GM12874 (cell line): ENCODE measurements around the gene RBM10.

Experiments used
- TF ChIP-seq, protein P1 (sequence below): IDR thresholded peaks from 2 replicates; pipeline ENCODE4 v1.5.1; 2011; ENCODE audit warnings: low read depth, mild to moderate bottlenecking, control low read depth, low read length, moderate library complexity; ENCODE audit not compliant: insufficient read depth

Gene RBM10

GRCh38 chrX:47177079-47177478, 32.1 kb downstream of the RBM10 start:
- TF ChIP-seq, protein P1, sequence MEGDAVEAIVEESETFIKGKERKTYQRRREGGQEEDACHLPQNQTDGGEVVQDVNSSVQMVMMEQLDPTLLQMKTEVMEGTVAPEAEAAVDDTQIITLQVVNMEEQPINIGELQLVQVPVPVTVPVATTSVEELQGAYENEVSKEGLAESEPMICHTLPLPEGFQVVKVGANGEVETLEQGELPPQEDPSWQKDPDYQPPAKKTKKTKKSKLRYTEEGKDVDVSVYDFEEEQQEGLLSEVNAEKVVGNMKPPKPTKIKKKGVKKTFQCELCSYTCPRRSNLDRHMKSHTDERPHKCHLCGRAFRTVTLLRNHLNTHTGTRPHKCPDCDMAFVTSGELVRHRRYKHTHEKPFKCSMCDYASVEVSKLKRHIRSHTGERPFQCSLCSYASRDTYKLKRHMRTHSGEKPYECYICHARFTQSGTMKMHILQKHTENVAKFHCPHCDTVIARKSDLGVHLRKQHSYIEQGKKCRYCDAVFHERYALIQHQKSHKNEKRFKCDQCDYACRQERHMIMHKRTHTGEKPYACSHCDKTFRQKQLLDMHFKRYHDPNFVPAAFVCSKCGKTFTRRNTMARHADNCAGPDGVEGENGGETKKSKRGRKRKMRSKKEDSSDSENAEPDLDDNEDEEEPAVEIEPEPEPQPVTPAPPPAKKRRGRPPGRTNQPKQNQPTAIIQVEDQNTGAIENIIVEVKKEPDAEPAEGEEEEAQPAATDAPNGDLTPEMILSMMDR = no peak

- TF ChIP-seq, protein P1 = no peak
Observed at GRCh38 chrX:47178337-47178736, 33.3 kb downstream of the RBM10 start.

GRCh38 chrX:47179221-47179927, 34.4 kb downstream of the RBM10 start:
- TF ChIP-seq, protein P1 = no peak

DNA sequence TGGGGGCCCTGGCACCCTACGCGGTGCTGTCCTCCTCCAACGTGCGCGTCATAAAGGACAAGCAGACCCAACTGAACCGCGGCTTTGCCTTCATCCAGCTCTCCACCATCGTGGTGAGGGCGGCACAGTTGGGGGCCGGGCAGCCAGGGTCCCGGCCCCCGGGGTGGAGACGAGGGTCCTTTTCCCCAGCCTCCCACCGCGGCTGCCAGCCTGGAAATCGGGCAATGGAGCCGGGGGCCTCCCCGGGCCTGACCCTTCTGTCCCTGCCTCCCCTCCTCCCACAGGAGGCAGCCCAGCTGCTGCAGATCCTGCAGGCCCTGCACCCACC, 34.9 kb downstream of the RBM10 start:
- TF ChIP-seq, protein P1 = no peak

DNA sequence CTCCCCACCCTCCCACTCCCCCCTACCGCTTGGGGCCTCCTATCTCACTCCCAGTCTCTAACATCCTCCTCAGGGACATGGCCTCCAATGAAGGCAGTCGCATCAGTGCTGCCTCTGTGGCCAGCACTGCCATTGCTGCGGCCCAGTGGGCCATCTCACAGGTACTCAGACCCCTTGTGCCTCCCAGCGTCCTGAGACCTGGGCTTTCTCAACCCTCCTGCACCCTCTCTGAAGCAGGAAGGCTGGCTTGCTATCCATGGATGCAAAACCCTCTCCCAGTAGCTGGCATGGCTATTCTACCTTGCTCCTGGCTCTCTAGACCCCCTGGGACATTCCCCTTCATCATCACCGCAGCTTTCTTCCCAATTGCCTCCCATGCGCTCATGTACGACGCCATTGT, 35.3 kb downstream of the RBM10 start:
- TF ChIP-seq, protein P1 = no peak

- TF ChIP-seq, protein P1 = no peak
Observed at GRCh38 chrX:47181301-47181700, 36.3 kb downstream of the RBM10 start.

GRCh38 chrX:47182106-47182700, 37.2 kb downstream of the RBM10 start:
- TF ChIP-seq, protein P1 = no peak

GRCh38 chrX:47184486-47184885, 39.5 kb downstream of the RBM10 start:
- TF ChIP-seq, protein P1 = no peak
